HepG2 (cell line): ENCODE measurements around the gene S100A5. TPM values are rescaled to one million over a fixed set of nuclear protein-coding genes. Genes with fewer than 3 reads are reported as not detected.

Experiments used
- ATAD3A ChIP-seq: sonication (generic); formaldehyde crosslinking; IDR thresholded peaks from 2 replicates; pipeline ENCODE4 v1.4.0; 2020; ENCODE audit warnings: missing genetic modification reagents
- FIP1L1 ChIP-seq: fragments of 200-400 bp; formaldehyde crosslinking; IDR thresholded peaks from 2 replicates; pipeline ENCODE4 v1.6.1; 2018; ENCODE audit warnings: low read depth, mild to moderate bottlenecking, low read length, moderate library complexity, borderline replicate concordance; ENCODE audit not compliant: insufficient read depth
- KLF9 ChIP-seq: IDR thresholded peaks from 2 replicates; pipeline ENCODE4 v1.6.1; 2016; ENCODE audit warnings: low read depth
- NFE2 ChIP-seq: sonication (generic); formaldehyde crosslinking; IDR thresholded peaks from 2 replicates; pipeline ENCODE4 v1.4.0; 2020; ENCODE audit warnings: missing genetic modification reagents
- NFRKB ChIP-seq: fragments of 450-650 bp; IDR thresholded peaks from 2 replicates; pipeline ENCODE4 v1.6.1; 2017
- PCBP2 ChIP-seq: fragments of 200-400 bp; formaldehyde crosslinking; optimal IDR thresholded peaks from 2 replicates; pipeline ENCODE3; 2018; ENCODE audit warnings: low read length, low read depth; ENCODE audit not compliant: poor library complexity, severe bottlenecking
- PPARG ChIP-seq: conservative IDR thresholded peaks from 2 replicates; pipeline ENCODE4 v1.6.1; 2016; ENCODE audit warnings: missing biosample characterization, missing genetic modification reagents
- SP5 ChIP-seq: IDR thresholded peaks from 2 replicates; pipeline ENCODE4 v1.6.1; 2016; ENCODE audit warnings: low read depth, borderline replicate concordance
- THYN1 ChIP-seq: sonication (generic); formaldehyde crosslinking; IDR thresholded peaks from 2 replicates; pipeline ENCODE4 v1.8.1; 2023; ENCODE audit warnings: low read depth, mild to moderate bottlenecking, moderate library complexity, missing genetic modification reagents, borderline replicate concordance
- ZFX ChIP-seq: sonication (generic); formaldehyde crosslinking; IDR thresholded peaks from 2 replicates; pipeline ENCODE4 v1.4.0; 2020; ENCODE audit warnings: mild to moderate bottlenecking, low read depth, missing genetic modification reagents, moderate library complexity
- ZMYM4 ChIP-seq: sonication (generic); formaldehyde crosslinking; IDR thresholded peaks from 2 replicates; pipeline ENCODE4 v1.8.1; 2023; ENCODE audit warnings: mild to moderate bottlenecking, missing genetic modification reagents
- ZNF329 ChIP-seq: sonication (generic); formaldehyde crosslinking; IDR thresholded peaks from 2 replicates; pipeline ENCODE4 v1.9.0; 2021; ENCODE audit warnings: low read depth, mild to moderate bottlenecking, missing genetic modification reagents
- ZNF557 ChIP-seq: sonication (generic); formaldehyde crosslinking; IDR thresholded peaks from 2 replicates; pipeline ENCODE4 v1.4.0; 2020; ENCODE audit warnings: missing genetic modification reagents
- ZNF773 ChIP-seq: sonication (generic); formaldehyde crosslinking; IDR thresholded peaks from 2 replicates; pipeline ENCODE4 v1.4.0; 2020; ENCODE audit warnings: missing genetic modification reagents, borderline replicate concordance
- ZSCAN22 ChIP-seq: sonication (generic); formaldehyde crosslinking; IDR thresholded peaks from 2 replicates; pipeline ENCODE4 v1.4.0; 2020; ENCODE audit warnings: mild to moderate bottlenecking, missing genetic modification reagents
- polyA plus RNA-seq, 8 experiments: library from polyadenylated mRNA; depleted of rRNA in 3 of 8; stranded (reverse) in 7 of 8; unstranded in 1 of 8; fragments of >200 nt; fragmentation: Illumina TruSeq in 4 of 8; extraction: Trizol in 4 of 8; gene quantifications; 2 replicates each; pipeline versions ENCODE4 v1.2.1 to v1.2.3, GENCODE V29; 2011 to 2016; ENCODE audit warnings: low read depth in 4 of 8, missing spikeins in 1 of 8, mixed read lengths in 1 of 8; ENCODE audit not compliant: insufficient read depth in 1 of 8
- total RNA-seq, 5 experiments: library from RNA; depleted of rRNA; stranded (reverse); fragments of >200 nt; fragmentation: Illumina TruSeq; extraction: Trizol; gene quantifications; 2 replicates each; pipeline ENCODE4 v1.2.3, GENCODE V29; 2016; ENCODE audit warnings: low read depth in 1 of 5
- TF ChIP-seq, protein P1 (sequence below): sonication (generic); formaldehyde crosslinking; IDR thresholded peaks from 2 replicates; pipeline ENCODE4 v1.4.0; 2020; ENCODE audit warnings: missing genetic modification reagents, borderline replicate concordance
- TF ChIP-seq, protein P2 (sequence below): sonication (generic); formaldehyde crosslinking; IDR thresholded peaks from 2 replicates; pipeline ENCODE4 v1.8.1; 2023; ENCODE audit warnings: mild to moderate bottlenecking, missing genetic modification reagents
- TF ChIP-seq, protein P3 (sequence below): sonication (generic); formaldehyde crosslinking; IDR thresholded peaks from 2 replicates; pipeline ENCODE4 v1.4.0; 2020; ENCODE audit warnings: mild to moderate bottlenecking, missing genetic modification reagents
- TF ChIP-seq, protein P4 (sequence below): sonication (generic); formaldehyde crosslinking; IDR thresholded peaks from 2 replicates; pipeline ENCODE4 v1.5.0; 2020; ENCODE audit warnings: mild to moderate bottlenecking, missing genetic modification reagents
- TF ChIP-seq, protein P5 (sequence below): sonication (generic); formaldehyde crosslinking; IDR thresholded peaks from 2 replicates; pipeline ENCODE4 v1.5.1; 2020; ENCODE audit warnings: mild to moderate bottlenecking, missing genetic modification reagents, moderate library complexity

Gene S100A5
- total and polyA plus RNA-seq, 2 of the 13 experiments (the other 11 are each of a cell fraction or from before 2014, with no cell fraction given): not detected

DNA sequence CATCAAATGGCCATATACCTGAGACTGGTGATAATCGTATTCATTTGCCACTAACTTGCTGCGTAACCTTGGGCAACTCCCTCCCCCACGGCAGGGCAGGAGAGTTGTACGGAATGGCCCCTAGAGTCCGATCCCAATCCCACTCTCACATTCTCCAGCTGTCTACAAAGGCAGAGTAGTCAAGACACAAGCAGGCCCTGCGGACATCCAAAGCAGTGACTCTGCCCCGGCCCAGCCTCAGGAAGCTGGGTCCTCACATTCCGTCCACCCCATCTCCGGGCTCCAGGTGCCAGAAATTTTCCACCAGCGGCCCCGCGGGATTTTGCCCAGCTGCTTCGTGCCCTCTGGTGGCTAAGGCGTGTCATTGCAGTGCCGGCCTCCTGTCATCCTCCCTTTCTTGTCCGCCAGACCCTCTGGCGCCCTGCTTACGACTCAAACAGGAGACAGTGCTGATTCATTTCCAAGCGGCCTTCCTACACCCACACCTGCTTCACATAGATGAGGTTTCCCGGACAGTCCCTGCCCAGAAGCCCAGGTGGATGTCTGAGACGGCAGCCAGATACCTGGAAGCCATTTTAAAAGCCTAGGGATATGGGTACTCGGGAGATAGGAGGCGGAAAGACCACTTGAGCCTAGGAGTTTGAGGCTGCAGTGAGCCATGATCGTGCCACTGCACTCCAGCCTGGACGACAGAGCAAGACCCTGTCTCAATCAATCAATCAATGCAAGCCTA, 27.8 kb upstream of the S100A5 start (continued):
- TF ChIP-seq, protein P1, sequence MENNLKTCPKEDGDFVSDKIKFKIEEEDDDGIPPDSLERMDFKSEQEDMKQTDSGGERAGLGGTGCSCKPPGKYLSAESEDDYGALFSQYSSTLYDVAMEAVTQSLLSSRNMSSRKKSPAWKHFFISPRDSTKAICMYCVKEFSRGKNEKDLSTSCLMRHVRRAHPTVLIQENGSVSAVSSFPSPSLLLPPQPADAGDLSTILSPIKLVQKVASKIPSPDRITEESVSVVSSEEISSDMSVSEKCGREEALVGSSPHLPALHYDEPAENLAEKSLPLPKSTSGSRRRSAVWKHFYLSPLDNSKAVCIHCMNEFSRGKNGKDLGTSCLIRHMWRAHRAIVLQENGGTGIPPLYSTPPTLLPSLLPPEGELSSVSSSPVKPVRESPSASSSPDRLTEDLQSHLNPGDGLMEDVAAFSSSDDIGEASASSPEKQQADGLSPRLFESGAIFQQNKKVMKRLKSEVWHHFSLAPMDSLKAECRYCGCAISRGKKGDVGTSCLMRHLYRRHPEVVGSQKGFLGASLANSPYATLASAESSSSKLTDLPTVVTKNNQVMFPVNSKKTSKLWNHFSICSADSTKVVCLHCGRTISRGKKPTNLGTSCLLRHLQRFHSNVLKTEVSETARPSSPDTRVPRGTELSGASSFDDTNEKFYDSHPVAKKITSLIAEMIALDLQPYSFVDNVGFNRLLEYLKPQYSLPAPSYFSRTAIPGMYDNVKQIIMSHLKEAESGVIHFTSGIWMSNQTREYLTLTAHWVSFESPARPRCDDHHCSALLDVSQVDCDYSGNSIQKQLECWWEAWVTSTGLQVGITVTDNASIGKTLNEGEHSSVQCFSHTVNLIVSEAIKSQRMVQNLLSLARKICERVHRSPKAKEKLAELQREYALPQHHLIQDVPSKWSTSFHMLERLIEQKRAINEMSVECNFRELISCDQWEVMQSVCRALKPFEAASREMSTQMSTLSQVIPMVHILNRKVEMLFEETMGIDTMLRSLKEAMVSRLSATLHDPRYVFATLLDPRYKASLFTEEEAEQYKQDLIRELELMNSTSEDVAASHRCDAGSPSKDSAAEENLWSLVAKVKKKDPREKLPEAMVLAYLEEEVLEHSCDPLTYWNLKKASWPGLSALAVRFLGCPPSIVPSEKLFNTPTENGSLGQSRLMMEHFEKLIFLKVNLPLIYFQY (CRISPR knock-in tag): peak; percentile 43; the same call in 1 of the 2 replicates
- no peak for TF ChIP-seq THYN1 (CRISPR knock-in tag)
- TF ChIP-seq KLF9 (CRISPR knock-in tag): no peak
- TF ChIP-seq, protein P2, sequence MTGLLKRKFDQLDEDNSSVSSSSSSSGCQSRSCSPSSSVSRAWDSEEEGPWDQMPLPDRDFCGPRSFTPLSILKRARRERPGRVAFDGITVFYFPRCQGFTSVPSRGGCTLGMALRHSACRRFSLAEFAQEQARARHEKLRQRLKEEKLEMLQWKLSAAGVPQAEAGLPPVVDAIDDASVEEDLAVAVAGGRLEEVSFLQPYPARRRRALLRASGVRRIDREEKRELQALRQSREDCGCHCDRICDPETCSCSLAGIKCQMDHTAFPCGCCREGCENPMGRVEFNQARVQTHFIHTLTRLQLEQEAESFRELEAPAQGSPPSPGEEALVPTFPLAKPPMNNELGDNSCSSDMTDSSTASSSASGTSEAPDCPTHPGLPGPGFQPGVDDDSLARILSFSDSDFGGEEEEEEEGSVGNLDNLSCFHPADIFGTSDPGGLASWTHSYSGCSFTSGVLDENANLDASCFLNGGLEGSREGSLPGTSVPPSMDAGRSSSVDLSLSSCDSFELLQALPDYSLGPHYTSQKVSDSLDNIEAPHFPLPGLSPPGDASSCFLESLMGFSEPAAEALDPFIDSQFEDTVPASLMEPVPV (CRISPR knock-in tag): no peak
- peak; percentile 46; the same call in 1 of the 2 replicates for TF ChIP-seq PPARG
- TF ChIP-seq ZMYM4 (CRISPR knock-in tag): 0 out of 2 replicates have a peak, but pooled peaks have one; percentile 15
- no peak for TF ChIP-seq FIP1L1
- TF ChIP-seq PCBP2: no peak
- no peak for TF ChIP-seq ZNF557
- TF ChIP-seq SP5 (CRISPR knock-in tag): 0 out of 2 replicates have a peak, but pooled peaks have one; percentile 11
- TF ChIP-seq, protein P3, sequence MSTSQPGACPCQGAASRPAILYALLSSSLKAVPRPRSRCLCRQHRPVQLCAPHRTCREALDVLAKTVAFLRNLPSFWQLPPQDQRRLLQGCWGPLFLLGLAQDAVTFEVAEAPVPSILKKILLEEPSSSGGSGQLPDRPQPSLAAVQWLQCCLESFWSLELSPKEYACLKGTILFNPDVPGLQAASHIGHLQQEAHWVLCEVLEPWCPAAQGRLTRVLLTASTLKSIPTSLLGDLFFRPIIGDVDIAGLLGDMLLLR (CRISPR knock-in tag): no peak
- TF ChIP-seq ATAD3A: no peak
- no peak for TF ChIP-seq ZSCAN22 (CRISPR knock-in tag)
- no peak for TF ChIP-seq NFE2 (CRISPR knock-in tag)
- TF ChIP-seq, protein P4, sequence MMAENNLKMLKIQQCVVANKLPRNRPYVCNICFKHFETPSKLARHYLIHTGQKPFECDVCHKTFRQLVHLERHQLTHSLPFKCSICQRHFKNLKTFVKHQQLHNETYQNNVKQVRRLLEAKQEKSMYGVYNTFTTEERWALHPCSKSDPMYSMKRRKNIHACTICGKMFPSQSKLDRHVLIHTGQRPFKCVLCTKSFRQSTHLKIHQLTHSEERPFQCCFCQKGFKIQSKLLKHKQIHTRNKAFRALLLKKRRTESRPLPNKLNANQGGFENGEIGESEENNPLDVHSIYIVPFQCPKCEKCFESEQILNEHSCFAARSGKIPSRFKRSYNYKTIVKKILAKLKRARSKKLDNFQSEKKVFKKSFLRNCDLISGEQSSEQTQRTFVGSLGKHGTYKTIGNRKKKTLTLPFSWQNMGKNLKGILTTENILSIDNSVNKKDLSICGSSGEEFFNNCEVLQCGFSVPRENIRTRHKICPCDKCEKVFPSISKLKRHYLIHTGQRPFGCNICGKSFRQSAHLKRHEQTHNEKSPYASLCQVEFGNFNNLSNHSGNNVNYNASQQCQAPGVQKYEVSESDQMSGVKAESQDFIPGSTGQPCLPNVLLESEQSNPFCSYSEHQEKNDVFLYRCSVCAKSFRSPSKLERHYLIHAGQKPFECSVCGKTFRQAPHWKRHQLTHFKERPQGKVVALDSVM (CRISPR knock-in tag): 0 out of 2 replicates have a peak, but pooled peaks have one; percentile 35
- TF ChIP-seq, protein P5, sequence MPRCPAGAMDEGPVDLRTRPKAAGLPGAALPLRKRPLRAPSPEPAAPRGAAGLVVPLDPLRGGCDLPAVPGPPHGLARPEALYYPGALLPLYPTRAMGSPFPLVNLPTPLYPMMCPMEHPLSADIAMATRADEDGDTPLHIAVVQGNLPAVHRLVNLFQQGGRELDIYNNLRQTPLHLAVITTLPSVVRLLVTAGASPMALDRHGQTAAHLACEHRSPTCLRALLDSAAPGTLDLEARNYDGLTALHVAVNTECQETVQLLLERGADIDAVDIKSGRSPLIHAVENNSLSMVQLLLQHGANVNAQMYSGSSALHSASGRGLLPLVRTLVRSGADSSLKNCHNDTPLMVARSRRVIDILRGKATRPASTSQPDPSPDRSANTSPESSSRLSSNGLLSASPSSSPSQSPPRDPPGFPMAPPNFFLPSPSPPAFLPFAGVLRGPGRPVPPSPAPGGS (CRISPR knock-in tag): no peak
- TF ChIP-seq ZNF329 (CRISPR knock-in tag): no peak
- no peak for TF ChIP-seq ZNF773 (CRISPR knock-in tag)
- peak; percentile 64 for TF ChIP-seq ZFX
- no peak for TF ChIP-seq NFRKB
